Ishikawa (cell line): ENCODE measurements around the gene SLC9B1.

Experiments used
- CREB1 ChIP-seq: IDR thresholded peaks from 2 replicates; pipeline ENCODE4 v1.6.1; 2012; ENCODE audit warnings: low read depth
- EGR1 ChIP-seq: IDR thresholded peaks from 2 replicates; pipeline ENCODE4 v1.6.1; 2012
- EP300 ChIP-seq: IDR thresholded peaks from 2 replicates; pipeline ENCODE4 v1.6.1; 2012; ENCODE audit warnings: borderline replicate concordance
- FOXM1 ChIP-seq: IDR thresholded peaks from 2 replicates; pipeline ENCODE4 v1.6.1; 2012; ENCODE audit warnings: low read depth, borderline replicate concordance
- MAX ChIP-seq: IDR thresholded peaks from 2 replicates; pipeline ENCODE4 v1.6.1; 2012
- NFIC ChIP-seq: IDR thresholded peaks from 2 replicates; pipeline ENCODE4 v1.6.1; 2012
- RAD21 ChIP-seq: IDR thresholded peaks from 2 replicates; pipeline ENCODE4 v1.6.1; 2012; ENCODE audit warnings: low read depth
- REST ChIP-seq: IDR thresholded peaks from 2 replicates; pipeline ENCODE4 v1.6.1; 2012; ENCODE audit warnings: low read depth, mild to moderate bottlenecking
- TCF12 ChIP-seq: IDR thresholded peaks from 2 replicates; pipeline ENCODE4 v1.6.1; 2012; ENCODE audit warnings: low read depth
- TEAD4 ChIP-seq: IDR thresholded peaks from 2 replicates; pipeline ENCODE4 v1.6.1; 2012
- ZBTB7A ChIP-seq: IDR thresholded peaks from 2 replicates; pipeline ENCODE4 v1.6.1; 2012; ENCODE audit warnings: low read depth

GRCh38 chr4:103008875-103009729 lies 10.4 kb downstream of the SLC9B1 start:
- TF ChIP-seq TCF12 (no peak), EP300 (no peak), MAX (no peak), ZBTB7A (no peak), REST (no peak), EGR1 (no peak), FOXM1 (no peak), CREB1 (no peak), RAD21 (peak; percentile 96), TEAD4 (no peak), NFIC (no peak)
